Epidermal melanocyte (primary cell): ENCODE results near the gene EPS15.
"Not testable (repeated sequence)": the region's sequence is repeated elsewhere in the genome, so short reads cannot be mapped to it uniquely, and the experiment has no call there.

Experiments
- DNase-seq: peaks from one replicate; pipeline ENCODE4 v3.0.0; 2011; ENCODE audit warnings: low spot score; ENCODE audit not compliant: insufficient read length

The EPS15 gene

GRCh38 chr1:51515312-51515960 lies 3.6 kb downstream of the EPS15 start:
- DNase-seq: no peak

- DNase-seq: no peak
These were observed 4.3 kb downstream of the EPS15 start for GRCh38 chr1:51514733-51515132.

GRCh38 chr1:51512606-51513005 lies 6.5 kb downstream of the EPS15 start:
- DNase-seq: no peak

GRCh38 chr1:51512120-51512519 lies 6.9 kb downstream of the EPS15 start:
- DNase-seq: no peak

- no peak for DNase-seq
These were observed 9.3 kb downstream of the EPS15 start for GRCh38 chr1:51509773-51510172.

- DNase-seq: no peak
These were observed 12.5 kb downstream of the EPS15 start for GRCh38 chr1:51506537-51506936.

GRCh38 chr1:51504806-51505525 lies 14.1 kb downstream of the EPS15 start:
- no peak for DNase-seq

- DNase-seq: not testable (repeated sequence)
These were observed 17.8 kb downstream of the EPS15 start for GRCh38 chr1:51501218-51501630.

- DNase-seq: no peak
These were observed 19.4 kb downstream of the EPS15 start for GRCh38 chr1:51499694-51500093.

GRCh38 chr1:51498924-51499323 lies 20.1 kb downstream of the EPS15 start:
- no peak for DNase-seq

- no peak for DNase-seq
These were observed 21.7 kb downstream of the EPS15 start for GRCh38 chr1:51497340-51497739.

- no peak for DNase-seq
These were observed 24.8 kb downstream of the EPS15 start for GRCh38 chr1:51494138-51494830.

- no peak for DNase-seq
These were observed 27.7 kb downstream of the EPS15 start for GRCh38 chr1:51491166-51491981.

- DNase-seq: no peak
These were observed 29.6 kb downstream of the EPS15 start for GRCh38 chr1:51489472-51489871.

GRCh38 chr1:51488372-51489050 lies 30.6 kb downstream of the EPS15 start:
- no peak for DNase-seq

- no peak for DNase-seq
These were observed 31.4 kb downstream of the EPS15 start for GRCh38 chr1:51487628-51488027.

- DNase-seq: no peak
These were observed 34.5 kb downstream of the EPS15 start for GRCh38 chr1:51484591-51484990.

GRCh38 chr1:51482881-51483280 lies 36.2 kb downstream of the EPS15 start:
- no peak for DNase-seq

GRCh38 chr1:51474832-51475620 lies 44.0 kb downstream of the EPS15 start:
- not testable (repeated sequence) for DNase-seq
